K562 (cell line): Measurements from ENCODE around the gene ECM1. TPM values are rescaled to one million over a fixed set of nuclear protein-coding genes. Genes with fewer than 3 reads are reported as not detected.

Source experiments
- BRF1 ChIP-seq: IDR thresholded peaks from 3 replicates; pipeline ENCODE4 v1.6.1; 2011; ENCODE audit warnings: borderline replicate concordance, mild to moderate bottlenecking; ENCODE audit not compliant: insufficient read length; ENCODE audit errors: extremely low read depth
- DMBX1 ChIP-seq: fragments of 250-450 bp; sonication (Bioruptor Pico); IDR thresholded peaks from 2 replicates; pipeline ENCODE4 v1.8.0; 2022; ENCODE audit warnings: inconsistent platforms, mild to moderate bottlenecking, moderate library complexity, borderline replicate concordance
- E2F1 ChIP-seq: sonication (generic); formaldehyde crosslinking; IDR thresholded peaks from 2 replicates; pipeline ENCODE4 v1.8.1; 2023; ENCODE audit warnings: mild to moderate bottlenecking, missing genetic modification reagents, moderate library complexity
- FOXA3 ChIP-seq, 2 experiments: fragments of 450-650 bp in 1 of 2; sonication (generic) in 1 of 2; formaldehyde crosslinking; IDR thresholded peaks in 1 of 2; conservative IDR thresholded peaks in 1 of 2; 2 replicates each; pipeline versions ENCODE4 v1.4.0 to v1.8.0; 2020 to 2022; ENCODE audit warnings: mild to moderate bottlenecking in 2 of 2, missing genetic modification reagents in 1 of 2
- HIVEP1 ChIP-seq: fragments of 250-450 bp; sonication (Bioruptor Pico); IDR thresholded peaks from 2 replicates; pipeline ENCODE4 v1.4.0; 2020; ENCODE audit warnings: mild to moderate bottlenecking
- HMBOX1 ChIP-seq: sonication (generic); IDR thresholded peaks from 2 replicates; pipeline ENCODE4 v1.6.1; 2016
- HNRNPH1 ChIP-seq: fragments of 200-400 bp; formaldehyde crosslinking; optimal IDR thresholded peaks from 2 replicates; pipeline ENCODE3; 2017; ENCODE audit warnings: low read depth, mild to moderate bottlenecking, low read length, moderate library complexity
- KHSRP ChIP-seq: fragments of 450-650 bp; IDR thresholded peaks from 2 replicates; pipeline ENCODE4 v1.6.1; 2017
- MTA2 ChIP-seq: fragments of 450-650 bp; IDR thresholded peaks from 2 replicates; pipeline ENCODE4 v1.6.1; 2016; ENCODE audit warnings: low read depth
- RBBP5 ChIP-seq: fragments of 200-600 bp; sonication (generic); IDR thresholded peaks from 2 replicates; pipeline ENCODE4 v1.6.1; 2012; ENCODE audit warnings: borderline replicate concordance, mild to moderate bottlenecking, low read length, control low read depth, inconsistent platforms; ENCODE audit not compliant: insufficient read depth, poor library complexity, severe bottlenecking
- RBM17 ChIP-seq: fragments of 200-400 bp; formaldehyde crosslinking; IDR thresholded peaks from 2 replicates; pipeline ENCODE4 v1.6.1; 2017; ENCODE audit warnings: low read depth, mild to moderate bottlenecking, low read length, borderline replicate concordance
- STAG1 ChIP-seq: sonication (generic); formaldehyde crosslinking; IDR thresholded peaks from 2 replicates; pipeline ENCODE4 v1.5.0; 2020; ENCODE audit warnings: missing genetic modification reagents, borderline replicate concordance
- TCF7L2 ChIP-seq: fragments of 150-350 bp; IDR thresholded peaks from 2 replicates; pipeline ENCODE4 v1.6.1; 2016; ENCODE audit warnings: low read depth, mild to moderate bottlenecking, low read length, moderate library complexity
- THRA ChIP-seq: fragments of 450-650 bp; IDR thresholded peaks from 2 replicates; pipeline ENCODE4 v1.6.1; 2017; ENCODE audit warnings: mild to moderate bottlenecking, moderate library complexity
- U2AF1 ChIP-seq: fragments of 200-400 bp; formaldehyde crosslinking; optimal IDR thresholded peaks from 2 replicates; pipeline ENCODE3; 2017; ENCODE audit warnings: mild to moderate bottlenecking, low read depth, low read length, moderate library complexity
- ZBTB26 ChIP-seq: fragments of 450-650 bp; formaldehyde crosslinking; IDR thresholded peaks from 2 replicates; pipeline ENCODE4 v1.4.0; 2022; ENCODE audit warnings: missing genetic modification characterization
- ZBTB43 ChIP-seq: sonication (generic); formaldehyde crosslinking; IDR thresholded peaks from 2 replicates; pipeline ENCODE4 v1.8.0; 2023; ENCODE audit warnings: mild to moderate bottlenecking, missing genetic modification reagents
- ZNF133 ChIP-seq: fragments of 250-450 bp; sonication (Bioruptor Pico); IDR thresholded peaks from 2 replicates; pipeline ENCODE4 v1.4.0; 2020; ENCODE audit warnings: mild to moderate bottlenecking
- ZNF75A ChIP-seq: fragments of 450-650 bp; formaldehyde crosslinking; IDR thresholded peaks from 2 replicates; pipeline ENCODE4 v1.4.0; 2020; ENCODE audit warnings: mild to moderate bottlenecking
- polyA plus RNA-seq, 8 experiments: library from polyadenylated mRNA; depleted of rRNA in 4 of 8; stranded (reverse) in 5 of 8; unstranded in 3 of 8; fragments of >200 nt; fragmentation: Nextera tagmentation in 2 of 8; fragmentation: Illumina TruSeq in 1 of 8; extraction: Ambion mirVana in 2 of 8; extraction: Trizol in 1 of 8; gene quantifications; 2 replicates each; pipeline versions ENCODE4 v1.2.1 to v1.2.3, GENCODE V29; 2011 to 2014; ENCODE audit warnings: inconsistent platforms in 1 of 8, missing spikeins in 1 of 8
- total RNA-seq, 7 experiments: library from RNA; depleted of rRNA in 6 of 7; stranded (reverse); fragments of >200 nt in 6 of 7; fragmentation: Illumina TruSeq in 2 of 7; extraction: Trizol in 2 of 7; gene quantifications; 2 replicates each; pipeline versions ENCODE4 v1.2.1 to v1.2.3, GENCODE V29; 2011 to 2021; ENCODE audit warnings: low replicate concordance in 1 of 7

The ECM1 gene
- total and polyA plus RNA-seq, 9 of the 15 experiments (the other 6 are each of a cell fraction or from before 2014, with no cell fraction given), result 6.6 to 52.2 (median 12.8) TPM

- TF ChIP-seq THRA, result no peak
- TF ChIP-seq TCF7L2, result no peak
- TF ChIP-seq ZBTB26 (CRISPR knock-in tag), result no peak
- no peak for TF ChIP-seq HIVEP1 (CRISPR knock-in tag)
- no peak for TF ChIP-seq STAG1
- no peak for TF ChIP-seq U2AF1
- TF ChIP-seq KHSRP, result no peak
- TF ChIP-seq DMBX1 (CRISPR knock-in tag), result no peak
- TF ChIP-seq ZNF75A (CRISPR knock-in tag), result no peak
- no peak for TF ChIP-seq ZBTB43
- TF ChIP-seq BRF1, result no peak
- TF ChIP-seq RBM17, result no peak
- no peak for TF ChIP-seq HNRNPH1
- TF ChIP-seq HMBOX1, result peak; percentile 34; the same call in 1 of the 2 replicates
- TF ChIP-seq ZNF133 (CRISPR knock-in tag), result no peak
- no peak for TF ChIP-seq MTA2
- 0 out of 4 replicates have a peak, but pooled peaks of 1 of the 2 experiments have one; percentile 13 for TF ChIP-seq FOXA3 (CRISPR knock-in tag; conservative IDR thresholded peaks at IDR 0.05 in 1 of 2, IDR thresholded peaks at IDR 0.05 in 1 of 2)
- TF ChIP-seq E2F1, result 0 out of 2 replicates have a peak, but pooled peaks have one; percentile 44
- peak; percentile 61 for TF ChIP-seq RBBP5
Observed at GRCh38 chr1:150486966-150487762, 20.7 kb upstream of the ECM1 start, which contains the start of gene TARS2 (continued).
